ENCODE data around the gene TEX261. TPM values are rescaled to one million over a fixed set of nuclear protein-coding genes. Genes with fewer than 3 reads are reported as not detected.
A peak's percentile ranks its signal among the peaks of the same experiment; 100 is the strongest.

TEX261 gene
- total RNA-seq, 1 donor from 2014 or later = 26.0 TPM

DNA sequence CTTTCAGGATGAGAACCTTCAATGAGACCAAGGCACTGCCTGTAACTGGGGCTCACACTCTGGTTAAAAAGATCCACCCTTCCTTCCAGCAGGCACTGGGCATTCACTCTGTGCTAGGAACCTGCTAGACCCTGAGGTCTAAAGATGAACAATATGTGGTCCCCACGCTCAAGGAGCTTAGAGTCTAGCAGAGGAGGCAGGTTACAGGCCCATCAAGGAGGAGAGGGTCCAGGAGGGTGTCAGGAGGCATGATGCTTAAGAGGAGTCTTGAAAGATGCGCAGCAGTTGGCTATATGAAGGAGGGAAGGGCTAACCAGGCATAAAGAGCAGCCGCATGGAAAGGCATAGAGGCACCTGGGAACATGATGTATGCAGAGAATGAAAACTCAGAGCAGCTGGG lies 11.7 kb downstream of the TEX261 start:
- no peak for DNase-seq (ENCODE audit: low read depth in 2 of 2)

DNA sequence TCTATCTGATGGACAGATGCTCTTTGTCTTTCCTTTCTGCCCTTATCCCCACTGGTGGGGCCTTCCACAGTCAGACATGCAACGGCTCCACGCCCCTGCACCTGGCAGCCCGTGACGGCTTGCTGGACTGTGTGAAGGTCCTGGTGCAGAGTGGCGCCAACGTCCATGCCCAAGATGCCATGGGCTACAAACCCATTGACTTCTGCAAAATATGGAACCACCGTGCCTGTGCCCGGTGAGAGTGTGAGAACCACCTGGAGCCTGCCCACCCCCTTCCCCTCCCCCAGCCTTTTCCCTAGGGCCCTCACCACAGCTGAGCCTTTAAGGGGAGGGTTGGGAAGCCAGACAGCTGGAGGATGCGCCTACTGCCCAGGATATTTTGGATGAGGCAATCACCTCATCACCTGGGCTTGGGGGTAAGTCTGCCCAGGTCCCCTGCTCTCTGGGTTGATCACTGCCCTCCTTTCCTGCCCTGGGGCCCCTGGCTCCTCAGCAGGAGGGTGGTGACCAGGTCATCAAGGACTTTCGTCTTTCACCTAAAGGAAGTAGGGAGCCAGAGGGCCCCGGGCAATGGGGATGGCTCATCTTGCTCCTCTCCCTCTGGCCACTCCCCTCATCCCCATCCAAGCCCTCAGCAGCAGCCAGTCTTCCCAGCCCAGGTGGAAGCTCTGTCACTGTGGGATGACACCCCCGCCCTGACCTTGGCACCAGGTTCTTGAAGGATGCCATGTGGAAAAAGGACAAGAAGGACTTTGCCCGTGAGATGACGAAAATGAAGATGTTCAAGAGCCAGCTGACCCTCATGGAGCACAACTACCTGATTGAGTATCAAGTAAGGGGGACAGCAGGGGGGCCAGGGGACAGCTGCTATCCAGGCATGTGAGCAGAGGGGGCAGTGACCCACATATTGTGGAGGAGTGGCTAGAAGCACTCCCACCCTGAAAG lies 12.5 kb downstream of the TEX261 start:
- no peak for DNase-seq (ENCODE audit: low read depth in 2 of 2)

DNA sequence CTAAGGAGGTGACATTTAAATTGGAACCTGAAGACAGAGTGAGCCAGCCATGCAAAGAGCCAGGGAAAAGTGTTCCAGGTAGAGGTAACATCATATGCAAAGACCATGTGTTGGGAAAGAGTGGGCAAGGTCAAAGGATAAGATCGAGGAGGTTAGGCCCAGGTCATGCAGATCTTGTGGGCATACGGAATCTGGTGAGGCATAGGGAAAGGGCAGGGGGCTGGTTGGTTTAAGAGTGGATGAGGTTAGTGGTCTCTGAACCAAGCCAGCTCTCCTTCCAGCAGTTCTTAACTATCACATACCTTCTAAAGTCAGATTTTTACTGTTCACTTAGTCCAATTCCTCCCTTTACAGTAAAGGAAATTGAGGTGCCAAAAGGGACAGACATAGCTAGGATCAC lies 13.3 kb downstream of the TEX261 start:
- no peak for DNase-seq (ENCODE audit: low read depth in 2 of 2)

DNA sequence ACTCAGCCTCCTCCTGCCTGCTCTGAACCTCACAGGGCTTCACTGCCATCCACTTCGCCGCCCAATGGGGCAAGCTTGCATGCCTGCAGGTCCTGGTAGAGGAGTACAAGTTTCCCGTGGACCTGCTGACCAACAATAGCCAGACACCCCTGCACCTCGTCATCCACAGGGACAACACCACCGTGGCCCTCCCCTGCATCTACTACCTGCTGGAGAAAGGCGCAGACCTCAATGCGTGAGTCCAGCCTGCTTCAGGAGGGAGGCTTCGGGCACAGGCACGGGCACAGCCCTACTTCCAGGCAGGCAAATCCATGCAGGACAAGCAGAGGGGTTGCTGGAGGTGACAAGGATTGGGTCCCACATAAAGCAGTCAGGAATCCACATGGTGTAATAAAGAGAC lies 15.0 kb downstream of the TEX261 start:
- DNase-seq (ENCODE audit: low read depth in 2 of 2) = no peak

DNA sequence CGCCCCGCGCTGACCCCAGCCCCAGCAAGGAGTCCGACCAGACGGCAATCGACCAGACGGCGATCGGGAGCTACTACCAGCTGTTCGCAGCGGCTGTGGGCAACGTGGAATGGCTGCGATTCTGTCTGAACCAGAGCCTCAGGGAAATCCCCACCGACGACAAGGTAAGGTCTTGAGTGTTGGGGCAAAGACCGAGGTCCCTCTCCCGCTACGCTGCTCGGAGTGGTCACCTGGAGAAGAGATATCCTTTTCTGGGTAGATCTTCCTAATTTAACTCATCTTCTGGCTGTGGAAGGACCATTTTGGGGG lies 15.5 kb downstream of the TEX261 start:
- no peak for DNase-seq (ENCODE audit: low read depth in 2 of 2)

DNA sequence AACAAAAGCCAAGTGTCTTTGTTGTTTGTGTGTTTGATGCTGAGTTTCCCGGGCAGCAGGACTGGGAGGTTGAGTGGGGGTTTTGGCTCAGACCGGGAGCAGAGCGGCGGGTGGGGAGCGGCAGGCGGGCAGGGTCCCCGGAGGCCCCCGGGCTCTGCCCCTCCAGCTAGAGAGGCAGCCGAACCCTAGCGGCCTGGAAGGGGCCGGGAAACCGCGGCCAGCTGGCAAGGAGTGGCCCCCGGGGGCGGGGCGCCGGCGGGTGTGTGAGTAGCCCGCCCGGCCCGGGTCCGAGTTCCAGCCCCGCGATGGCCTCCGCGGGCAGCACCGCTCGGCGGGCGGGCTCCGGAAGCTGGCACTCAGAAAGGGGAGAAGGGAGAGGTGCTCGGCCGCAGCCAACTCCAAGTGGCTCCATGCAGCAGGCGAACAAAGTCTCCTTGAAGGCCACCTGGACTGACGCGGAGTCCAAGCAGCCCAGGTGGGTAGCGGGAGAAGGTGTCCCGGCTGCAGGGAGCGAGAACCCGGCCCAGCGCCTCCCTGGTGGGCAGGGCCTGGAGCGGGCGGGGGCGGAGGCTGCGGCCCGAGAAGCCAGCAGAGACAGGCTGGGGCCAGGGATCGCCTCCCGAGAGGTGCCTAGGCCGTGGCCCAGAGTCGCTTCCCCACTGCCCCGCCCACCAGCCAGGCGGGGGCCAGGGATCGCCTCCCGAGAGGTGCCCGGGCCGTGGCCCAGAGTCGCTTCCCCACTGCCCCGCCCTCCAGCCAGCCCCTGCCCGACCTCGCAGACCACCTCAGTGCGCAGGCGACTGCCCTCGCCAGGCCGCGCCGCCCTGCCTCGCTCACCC lies 16.1 kb downstream of the TEX261 start, which contains the start of gene ANKRD53:
TSS of gene ANKRD53 (plus strand) at position 290 of the 839 bp plus-strand sequence. CDS start at position 306, 16 bp downstream.
- DNase-seq (ENCODE audit: low read depth in 2 of 2) = peak; percentile 15 to 40

DNA sequence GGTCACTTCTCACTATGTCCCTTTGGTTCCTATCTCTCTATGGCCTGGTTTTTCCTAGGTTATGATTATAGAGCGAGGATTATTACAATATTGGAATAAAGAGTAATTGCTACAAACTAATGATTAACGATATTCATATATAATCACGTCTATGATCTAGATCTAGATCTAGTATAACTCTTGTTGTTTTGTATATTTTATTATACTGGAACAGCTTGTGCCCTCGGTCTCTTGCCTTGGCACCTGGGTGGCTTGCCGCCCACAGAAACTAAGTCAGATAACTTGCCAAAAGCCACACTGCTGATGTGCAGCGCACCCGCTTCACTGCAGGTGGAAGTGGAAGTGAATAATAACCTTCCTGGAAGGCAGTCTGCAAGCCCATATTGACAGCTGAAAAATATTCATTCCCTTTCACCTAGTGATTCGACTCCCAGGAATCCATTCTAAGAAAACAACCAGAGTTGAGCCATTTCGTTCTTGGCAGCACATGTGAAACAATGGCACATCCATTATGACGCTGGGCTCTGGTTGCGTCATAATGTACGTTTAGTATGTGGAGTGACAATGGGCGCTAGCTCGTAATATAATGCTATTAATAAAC lies 17.0 kb downstream of the TEX261 start:
- peak; percentile 67 to 78 for DNase-seq (ENCODE audit: low read depth in 2 of 2)

DNA sequence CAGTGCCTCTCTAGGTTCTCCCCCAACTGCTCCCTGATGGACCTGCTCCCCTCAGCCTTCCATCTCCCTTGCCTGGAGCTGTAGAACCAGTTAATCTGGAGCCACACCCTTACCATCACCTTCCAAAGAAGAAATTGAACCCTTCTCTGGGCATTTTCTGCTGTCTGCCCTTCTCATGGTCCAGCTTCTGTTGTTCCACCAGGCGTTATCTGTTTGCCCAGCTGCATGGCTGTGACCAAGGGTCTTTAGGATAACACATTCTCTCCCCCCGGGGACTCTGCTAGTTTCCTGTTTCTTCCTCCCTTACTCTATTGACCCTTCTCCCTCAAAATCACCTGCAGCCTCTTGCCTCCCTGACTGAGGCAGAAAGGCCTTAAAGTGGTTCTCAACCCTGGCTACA lies 19.4 kb downstream of the TEX261 start:
- DNase-seq (ENCODE audit: low read depth in 2 of 2) = no peak

DNA sequence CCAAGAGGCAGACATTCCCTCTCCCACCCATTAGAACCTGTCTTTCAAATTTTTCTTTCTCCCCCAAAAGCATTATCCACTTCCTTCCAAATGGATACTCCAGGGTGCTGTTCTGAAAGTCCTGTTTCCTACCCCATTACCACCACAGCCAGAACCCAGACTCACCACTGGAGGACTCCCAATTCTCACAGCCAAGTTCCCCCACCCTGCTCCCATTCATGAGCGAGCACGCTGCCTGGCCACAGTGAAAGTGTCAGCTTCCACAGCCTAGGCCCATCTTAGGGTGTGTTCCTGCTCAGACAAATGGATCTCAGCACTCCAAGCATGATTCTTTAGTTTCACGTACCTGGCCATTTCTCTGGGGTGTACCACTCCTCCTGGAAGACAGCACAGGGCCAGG lies 20.1 kb downstream of the TEX261 start:
- DNase-seq (ENCODE audit: low read depth in 2 of 2) = no peak

DNA sequence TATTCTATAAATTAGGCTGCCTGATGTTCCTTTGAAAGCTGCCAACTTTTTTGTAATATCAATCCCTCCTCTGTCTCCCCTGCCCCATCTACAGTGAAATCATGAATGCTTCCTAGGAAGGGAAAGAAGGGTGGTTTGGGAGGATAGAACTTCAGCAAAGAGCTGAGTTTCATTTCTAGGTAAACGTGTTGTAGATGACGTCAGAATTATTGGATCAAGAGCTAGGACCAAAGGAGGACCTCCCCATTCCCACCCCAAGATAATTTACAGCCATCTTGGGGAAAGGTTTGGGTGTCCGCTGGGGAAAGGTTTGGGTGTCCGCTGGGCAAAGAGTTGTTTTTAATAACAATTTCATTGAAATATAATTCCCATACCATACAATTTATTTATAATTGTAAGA lies 27.5 kb downstream of the TEX261 start:
- no peak for DNase-seq (ENCODE audit: low read depth in 2 of 2)

DNA sequence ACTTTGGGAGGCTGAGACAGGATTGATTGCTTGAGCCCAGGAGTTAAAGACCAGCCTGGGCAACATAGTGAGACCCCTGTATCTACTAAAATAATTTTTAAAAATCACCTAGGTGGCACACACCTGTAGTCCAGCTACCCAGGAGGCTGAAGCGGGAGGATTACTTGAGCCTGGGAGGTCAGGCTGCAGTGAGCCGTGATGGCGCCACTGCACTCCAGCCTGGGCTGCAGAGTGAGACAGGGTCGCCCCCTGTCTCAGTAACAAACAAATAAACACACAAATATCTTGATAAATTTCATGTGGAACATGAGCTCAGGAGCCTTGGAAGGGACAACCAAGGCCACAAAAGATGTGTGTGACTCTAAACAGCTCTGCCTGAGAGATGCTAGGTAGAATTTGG lies 28.0 kb downstream of the TEX261 start:
- DNase-seq (ENCODE audit: low read depth in 2 of 2) = no peak

DNA sequence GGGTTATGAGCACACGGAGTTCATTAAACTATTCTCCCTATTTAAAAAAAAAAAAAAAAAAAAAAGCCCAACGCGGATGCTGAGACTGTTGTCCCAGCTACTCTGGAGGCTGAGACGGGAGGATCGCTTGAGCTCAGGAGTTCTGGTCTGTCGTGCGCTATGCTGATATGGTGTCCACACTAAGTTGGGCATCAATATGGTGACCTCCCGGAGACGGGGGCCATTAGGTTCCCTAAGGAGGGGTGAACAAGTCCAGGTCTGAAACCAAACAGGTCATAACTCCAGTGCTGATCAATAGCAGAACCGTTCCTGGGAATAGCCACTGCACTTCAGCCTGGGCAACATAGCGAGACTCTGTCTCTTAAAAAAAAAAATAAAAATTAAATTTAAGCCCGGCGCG lies 29.2 kb downstream of the TEX261 start:
- DNase-seq (ENCODE audit: low read depth in 2 of 2) = no peak

DNA sequence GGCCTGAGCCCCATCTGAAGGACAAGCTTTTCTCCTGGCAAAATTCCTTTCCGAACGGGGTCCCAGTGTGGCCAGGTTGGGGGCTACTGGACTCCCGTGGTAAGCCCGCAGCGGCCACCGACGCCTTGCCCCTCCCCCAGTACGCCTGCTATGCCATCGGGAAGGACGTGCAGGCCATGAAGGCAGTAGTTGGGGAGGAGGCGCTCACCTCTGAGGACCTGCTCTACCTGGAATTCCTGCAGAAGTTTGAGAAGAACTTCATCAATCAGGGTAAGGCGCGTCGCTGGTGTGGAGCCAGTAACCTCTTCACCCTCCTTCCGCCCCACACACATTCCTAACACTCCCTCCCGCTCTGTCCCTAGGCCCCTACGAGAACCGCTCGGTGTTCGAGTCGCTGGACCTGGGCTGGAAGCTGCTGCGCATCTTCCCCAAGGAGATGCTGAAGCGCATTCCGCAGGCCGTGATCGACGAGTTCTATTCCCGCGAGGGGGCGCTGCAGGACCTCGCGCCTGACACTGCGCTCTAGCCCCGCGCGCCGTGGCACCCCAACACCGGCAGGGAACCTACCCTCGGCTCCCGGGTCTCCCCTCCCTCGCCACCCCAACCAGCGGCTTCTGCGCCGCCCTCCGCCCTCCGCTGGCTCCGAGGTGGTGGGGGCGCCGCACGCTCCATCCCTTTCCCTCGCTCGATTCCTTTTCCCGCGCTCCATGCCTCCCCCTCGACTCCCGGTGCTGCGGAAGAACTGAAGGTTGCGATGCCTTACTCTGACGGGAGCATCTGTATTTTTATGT lies 29.9 kb downstream of the TEX261 start:
- DNase-seq (ENCODE audit: low read depth in 2 of 2) = peak; percentile 68 to 69

DNA sequence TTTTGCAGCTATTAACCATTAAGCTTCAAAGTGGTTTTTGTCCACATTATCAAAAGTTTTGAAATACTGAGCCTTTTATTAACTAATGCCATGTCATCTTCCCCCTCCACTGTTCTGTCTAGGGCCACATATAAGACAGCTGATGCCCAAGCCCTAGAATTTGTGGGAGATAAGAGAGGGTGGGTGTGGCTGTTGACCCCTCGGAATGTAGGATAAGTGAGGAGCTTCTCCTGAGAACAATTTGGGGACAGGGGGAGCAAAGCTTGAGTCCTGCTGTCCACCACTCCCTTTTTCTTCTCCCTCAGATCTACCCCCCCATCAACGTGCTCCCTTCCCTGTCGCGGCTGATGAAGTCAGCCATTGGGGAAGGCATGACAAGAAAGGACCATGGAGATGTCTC lies 30.5 kb downstream of the TEX261 start:
- DNase-seq (ENCODE audit: low read depth in 2 of 2) = no peak

DNA sequence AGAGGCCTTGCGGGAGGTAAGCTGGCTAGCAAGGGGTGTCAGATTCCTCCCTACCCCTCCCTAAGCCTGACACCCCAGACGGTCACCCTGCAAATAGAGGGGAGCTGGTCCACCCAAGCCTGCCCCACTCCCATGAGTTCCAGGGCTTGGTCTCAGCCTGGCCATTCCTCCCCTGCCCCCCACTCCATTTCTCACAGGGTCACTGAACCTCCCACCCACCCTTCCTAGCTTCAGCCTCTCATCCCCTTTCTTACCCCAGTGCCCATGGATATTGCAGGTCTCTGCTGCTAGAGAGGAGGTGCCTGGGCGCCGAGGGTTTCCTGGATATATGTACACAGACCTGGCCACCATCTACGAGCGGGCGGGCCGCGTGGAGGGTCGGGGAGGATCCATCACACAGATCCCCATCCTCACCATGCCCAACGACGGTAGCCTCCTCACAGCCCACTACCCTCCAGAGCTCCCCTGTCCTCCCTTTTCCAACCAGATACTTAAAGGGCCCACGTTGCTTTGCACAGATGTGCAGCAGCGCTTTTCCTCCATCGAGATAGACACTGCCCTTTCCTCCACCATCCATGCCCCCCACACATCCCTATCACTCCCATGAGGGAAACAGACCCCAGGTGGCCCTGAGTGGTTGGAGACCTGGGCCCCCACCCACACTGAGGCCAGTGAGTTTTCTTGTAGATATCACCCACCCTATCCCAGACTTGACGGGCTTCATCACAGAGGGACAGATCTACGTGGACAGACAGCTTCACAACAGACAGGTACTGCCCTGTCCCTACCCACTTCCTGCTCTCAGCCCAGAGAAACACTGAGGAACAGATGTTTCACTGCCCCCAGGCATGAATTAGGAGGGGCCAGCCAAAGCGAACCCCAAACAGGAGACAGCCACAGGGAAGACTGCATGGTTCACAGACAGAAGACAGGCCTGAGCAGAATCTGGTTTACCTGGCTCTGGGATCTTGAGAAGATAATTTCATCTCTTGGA lies 31.5 kb downstream of the TEX261 start:
- no peak for DNase-seq (ENCODE audit: low read depth in 2 of 2)

DNA sequence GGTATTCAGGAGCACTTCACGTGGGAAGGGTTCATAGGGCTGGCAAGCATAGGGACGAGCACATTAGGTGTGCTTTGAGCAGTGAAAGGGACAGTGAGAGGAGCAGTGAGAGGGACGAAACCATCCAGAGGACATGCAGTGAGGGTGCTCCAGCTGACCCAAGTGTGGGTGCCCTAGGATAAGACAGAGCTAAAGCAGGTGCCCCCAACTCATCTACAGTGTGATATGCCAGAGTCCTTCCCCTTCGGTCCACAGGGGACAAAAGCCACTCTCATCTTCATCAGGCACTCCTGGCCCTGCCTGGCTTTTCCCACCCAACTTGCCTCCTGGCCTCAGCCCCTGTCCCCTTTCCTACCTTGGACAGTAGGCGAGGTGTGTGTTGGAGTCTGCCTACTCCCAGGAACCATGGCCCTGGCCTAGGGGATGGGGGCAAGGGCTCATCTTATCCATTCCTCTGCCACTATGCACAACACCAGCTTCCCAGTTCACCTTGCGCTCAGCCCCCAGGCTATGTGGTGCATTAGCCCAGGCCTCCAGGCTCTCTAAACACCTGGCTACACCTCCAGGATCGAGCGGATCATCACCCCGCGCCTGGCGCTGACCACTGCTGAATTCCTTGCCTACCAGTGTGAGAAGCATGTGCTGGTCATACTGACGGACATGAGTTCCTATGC lies 32.3 kb downstream of the TEX261 start:
- no peak for DNase-seq (ENCODE audit: low read depth in 2 of 2)

DNA sequence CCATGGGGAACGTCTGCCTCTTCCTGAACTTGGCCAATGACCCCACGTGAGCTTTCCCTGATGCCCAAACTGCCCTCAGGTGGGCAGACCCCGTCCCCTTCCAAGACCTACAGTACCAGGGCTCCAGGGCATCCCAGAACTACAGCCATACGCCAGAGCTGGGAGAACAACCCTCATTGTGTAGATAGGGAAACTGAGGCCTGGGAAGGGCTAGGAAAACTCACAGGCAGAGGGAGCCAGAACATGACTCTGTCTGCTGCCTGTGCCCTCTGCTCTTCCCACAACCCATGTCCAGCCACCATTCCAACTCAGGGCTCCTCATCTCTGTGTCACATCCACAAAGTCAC lies 33.1 kb downstream of the TEX261 start:
- DNase-seq (ENCODE audit: low read depth in 2 of 2) = no peak

DNA sequence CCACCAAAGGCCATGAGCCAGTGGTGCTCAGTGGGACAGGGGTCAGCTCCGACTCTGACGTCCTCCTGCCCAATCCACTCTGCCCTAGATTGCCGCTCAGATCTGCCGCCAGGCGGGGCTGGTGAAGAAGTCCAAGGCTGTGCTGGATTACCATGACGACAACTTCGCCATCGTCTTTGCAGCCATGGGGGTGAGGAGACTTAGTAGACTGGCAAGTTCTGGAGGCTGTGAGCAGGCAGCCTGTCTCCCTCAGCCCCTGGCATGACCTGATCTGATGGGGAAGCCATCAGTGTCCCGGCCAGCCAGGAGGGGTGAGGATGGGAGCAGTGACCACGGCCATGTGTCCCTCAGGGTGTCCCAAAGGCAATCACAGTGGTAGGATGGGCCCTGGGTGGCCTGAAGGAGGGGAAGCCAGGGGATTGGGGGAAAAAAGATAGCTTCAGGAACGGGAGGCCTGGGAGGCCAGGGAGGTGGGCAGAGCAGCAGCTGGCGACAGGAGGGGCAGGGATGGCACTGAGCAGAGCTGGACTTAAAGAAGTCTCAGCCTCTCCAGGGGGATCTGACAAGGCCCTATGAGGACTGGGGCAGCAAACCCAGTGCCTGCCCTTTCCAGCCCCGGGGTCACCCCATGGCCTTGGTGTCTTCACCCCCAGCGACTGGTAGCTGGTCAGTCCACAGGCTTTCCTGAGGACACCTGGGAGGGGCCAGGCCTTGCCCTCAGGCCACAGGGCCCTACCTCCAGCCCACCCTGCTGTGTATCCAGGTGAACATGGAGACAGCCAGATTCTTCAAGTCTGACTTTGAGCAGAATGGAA lies 33.6 kb downstream of the TEX261 start:
- no peak for DNase-seq (ENCODE audit: low read depth in 2 of 2)
